Endodermal cell (in vitro differentiated cells): ENCODE data around the gene G6PC1. TPM values are rescaled to one million over a fixed set of nuclear protein-coding genes. Genes with fewer than 3 reads are reported as not detected.
"Not testable (repeated sequence)": the region's sequence is repeated elsewhere in the genome, so short reads cannot be mapped to it uniquely, and the experiment has no call there.

Experiments used
- DNase-seq: peaks from one replicate; pipeline ENCODE4 v3.0.0-alpha.2; 2017
- H3K27ac ChIP-seq: 2 replicates; pipeline ENCODE4 v1.5.1; 2013; ENCODE audit warnings: mild to moderate bottlenecking, low read depth, low read length, moderate library complexity
- H3K27me3 ChIP-seq: 2 replicates; pipeline ENCODE4 v1.6.1; 2013; ENCODE audit warnings: mild to moderate bottlenecking, low read length, moderate library complexity; ENCODE audit not compliant: insufficient read depth, control insufficient read depth, poor library complexity, severe bottlenecking
- H3K36me3 ChIP-seq: 2 replicates; pipeline ENCODE4 v1.7.0; 2013; ENCODE audit warnings: mild to moderate bottlenecking, low read length, moderate library complexity; ENCODE audit not compliant: control insufficient read depth, insufficient read depth
- H3K4me1 ChIP-seq: one replicate; pipeline ENCODE4 v1.7.0; 2013; ENCODE audit warnings: low read length; ENCODE audit not compliant: control insufficient read depth, insufficient read depth
- H3K4me3 ChIP-seq: 2 replicates; pipeline ENCODE4 v1.5.1; 2013; ENCODE audit warnings: mild to moderate bottlenecking, low read length, moderate library complexity
- H3K9ac ChIP-seq: 2 replicates; pipeline ENCODE4 v1.6.1; 2013; ENCODE audit warnings: mild to moderate bottlenecking, low read length, moderate library complexity; ENCODE audit not compliant: poor library complexity, severe bottlenecking; ENCODE audit errors: extremely low read depth
- H3K9me3 ChIP-seq: 2 replicates; pipeline ENCODE4 v1.6.1; 2013; ENCODE audit warnings: mild to moderate bottlenecking, low read length, moderate library complexity; ENCODE audit not compliant: control insufficient read depth
- H3K27ac Mint-ChIP-seq: 2 replicates; pipeline ENCODE4 v1.8.0; 2020; ENCODE audit warnings: mixed read lengths
- H3K27me3 Mint-ChIP-seq: 2 replicates; pipeline ENCODE4 v1.8.0; 2021; ENCODE audit warnings: mild to moderate bottlenecking, mixed read lengths; ENCODE audit not compliant: insufficient read depth
- H3K36me3 Mint-ChIP-seq: 2 replicates; pipeline ENCODE4 v1.8.0; 2020; ENCODE audit warnings: low read depth, mixed read lengths
- H3K4me1 Mint-ChIP-seq: 2 replicates; pipeline ENCODE4 v1.8.0; 2020; ENCODE audit warnings: mixed read lengths
- H3K4me3 Mint-ChIP-seq: 2 replicates; pipeline ENCODE4 v1.8.0; 2020; ENCODE audit warnings: mild to moderate bottlenecking, moderate library complexity, mixed read lengths
- H3K9me3 Mint-ChIP-seq: 2 replicates; pipeline ENCODE4 v1.8.0; 2020; ENCODE audit warnings: mild to moderate bottlenecking, mixed read lengths
- WGBS, 2 experiments: methylation state at CpG; one replicate each; pipeline versions ENCODE4 v1.1.5 to v1.1.7; 2013; ENCODE audit warnings: missing lambda C conversion rate in 2 of 2, mixed read lengths in 1 of 2; ENCODE audit not compliant: insufficient coverage in 1 of 2, insufficient read length in 1 of 2; 5-methylcytosine and 5-hydroxymethylcytosine counted together
- total RNA-seq, 2 donors: library from RNA; stranded (reverse); fragmentation: NEBNext Ultra II Directional in 1 of 2; extraction: Animal tissue kit (Norgen Biotek cat#: 25700) in 1 of 2; gene quantifications; 2 replicates in 1 of 2; 3 replicates in 1 of 2; pipeline ENCODE4 v1.2.1, GENCODE V29; 2021
- TF ChIP-seq, protein P1 (sequence below): fragments of 200-600 bp; sonication (generic); conservative IDR thresholded peaks from 2 replicates; pipeline ENCODE4 v1.5.0; 2021; ENCODE audit warnings: antibody characterized with exemption, mild to moderate bottlenecking

G6PC1 gene
- total RNA-seq, 2 donors from 2014 or later, result not detected

DNA sequence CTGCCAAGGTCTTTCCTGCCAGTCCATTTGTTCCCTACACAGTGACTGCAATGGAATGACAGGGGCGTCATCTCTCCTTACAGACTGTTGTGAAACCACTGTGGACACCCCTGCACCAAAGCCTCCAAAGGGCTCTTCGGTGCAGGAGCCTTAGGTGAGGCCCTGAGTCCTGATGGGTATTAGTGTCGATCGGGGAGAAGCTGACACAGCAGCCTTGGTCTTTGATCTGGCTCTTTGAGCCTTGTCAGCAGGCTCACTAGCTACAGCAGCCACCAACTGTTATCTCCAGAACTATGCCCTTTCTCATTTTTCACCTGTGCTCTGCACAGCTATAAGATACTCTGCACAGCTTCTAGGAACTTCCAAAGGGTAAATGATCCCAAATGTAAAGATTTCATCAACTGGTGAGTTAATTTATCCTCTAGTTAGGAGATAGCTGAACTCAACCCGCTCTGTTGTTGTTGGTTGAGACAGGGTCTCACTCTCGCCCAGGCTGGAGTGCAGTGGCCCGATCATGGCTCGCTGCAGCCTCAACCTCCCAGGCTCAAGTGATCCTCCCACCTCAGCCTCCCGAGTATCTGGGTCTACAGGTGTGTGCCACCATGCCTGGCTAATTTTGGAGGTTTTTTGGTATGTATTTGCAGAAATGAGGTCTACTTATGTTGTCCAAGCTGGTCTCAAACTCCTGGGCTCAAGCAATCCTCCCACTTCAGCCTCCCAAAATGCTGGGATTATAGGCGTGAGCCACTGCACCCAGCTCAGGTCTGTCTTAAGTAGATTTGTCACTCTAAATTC is 19.7 kb downstream of the G6PC1 start:
- WGBS, 2 experiments, result 93 to 97% methylated on average over 6 to 10 of the region's 10 CpGs
- H3K27me3 Mint-ChIP-seq, result no peaks in the 10 kb centered on the region
- no peak overlapping the region for H3K4me3 Mint-ChIP-seq
- H3K27me3 ChIP-seq, result no peaks in the 10 kb centered on the region
- H3K9me3 ChIP-seq, result no peaks in the 10 kb centered on the region
- H3K4me1 ChIP-seq, result no peaks in the 10 kb centered on the region
- no peak overlapping the region for H3K9ac ChIP-seq
- peaks cover 16% of the 10 kb centered on the region for H3K4me1 Mint-ChIP-seq
- no peaks in the 10 kb centered on the region for H3K9me3 Mint-ChIP-seq
- no peak overlapping the region for H3K27ac ChIP-seq
- no peaks in the 10 kb centered on the region for H3K36me3 ChIP-seq
- TF ChIP-seq, protein P1, sequence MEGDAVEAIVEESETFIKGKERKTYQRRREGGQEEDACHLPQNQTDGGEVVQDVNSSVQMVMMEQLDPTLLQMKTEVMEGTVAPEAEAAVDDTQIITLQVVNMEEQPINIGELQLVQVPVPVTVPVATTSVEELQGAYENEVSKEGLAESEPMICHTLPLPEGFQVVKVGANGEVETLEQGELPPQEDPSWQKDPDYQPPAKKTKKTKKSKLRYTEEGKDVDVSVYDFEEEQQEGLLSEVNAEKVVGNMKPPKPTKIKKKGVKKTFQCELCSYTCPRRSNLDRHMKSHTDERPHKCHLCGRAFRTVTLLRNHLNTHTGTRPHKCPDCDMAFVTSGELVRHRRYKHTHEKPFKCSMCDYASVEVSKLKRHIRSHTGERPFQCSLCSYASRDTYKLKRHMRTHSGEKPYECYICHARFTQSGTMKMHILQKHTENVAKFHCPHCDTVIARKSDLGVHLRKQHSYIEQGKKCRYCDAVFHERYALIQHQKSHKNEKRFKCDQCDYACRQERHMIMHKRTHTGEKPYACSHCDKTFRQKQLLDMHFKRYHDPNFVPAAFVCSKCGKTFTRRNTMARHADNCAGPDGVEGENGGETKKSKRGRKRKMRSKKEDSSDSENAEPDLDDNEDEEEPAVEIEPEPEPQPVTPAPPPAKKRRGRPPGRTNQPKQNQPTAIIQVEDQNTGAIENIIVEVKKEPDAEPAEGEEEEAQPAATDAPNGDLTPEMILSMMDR, result no peak
- H3K4me3 ChIP-seq, result no peak overlapping the region
- H3K27ac Mint-ChIP-seq, result no peak overlapping the region
- DNase-seq, result no peak
- no peaks in the 10 kb centered on the region for H3K36me3 Mint-ChIP-seq

DNA sequence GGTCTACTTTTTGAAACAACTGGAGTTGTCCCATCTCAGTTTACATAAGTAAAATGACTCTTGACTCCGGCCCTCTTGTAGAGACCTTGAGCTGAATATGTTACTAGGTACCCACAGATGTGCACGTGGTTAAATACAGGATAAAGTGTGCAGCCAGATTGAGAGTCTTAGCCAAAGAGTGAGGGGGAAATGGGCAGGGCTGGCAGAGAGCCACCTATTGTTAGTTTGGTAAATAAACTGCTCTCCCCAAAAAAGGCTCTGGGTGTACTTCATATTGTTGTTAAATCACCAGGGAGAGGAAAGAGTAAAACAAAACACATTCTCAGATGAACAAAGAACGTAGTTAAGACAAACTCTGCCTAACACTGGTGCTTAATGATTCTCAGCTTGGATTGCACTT is 20.3 kb downstream of the G6PC1 start:
- no peak overlapping the region for H3K9ac ChIP-seq
- DNase-seq, result no peak
- no peak overlapping the region for H3K27ac ChIP-seq
- Mint-ChIP-seq H3K9me3 (no peaks in the 10 kb centered on the region), H3K36me3 (no peaks in the 10 kb centered on the region), H3K4me3 (no peak overlapping the region), H3K4me1 (peaks cover 16% of the 10 kb centered on the region), H3K27ac (no peak overlapping the region), H3K27me3 (no peaks in the 10 kb centered on the region)
- TF ChIP-seq, protein P1, result no peak
- H3K27me3 ChIP-seq, result no peaks in the 10 kb centered on the region
- H3K9me3 ChIP-seq, result no peaks in the 10 kb centered on the region
- H3K4me3 ChIP-seq, result no peak overlapping the region
- H3K36me3 ChIP-seq, result no peaks in the 10 kb centered on the region
- 78 to 81% methylated on average over 3 of the region's 3 CpGs for WGBS, 2 experiments
- H3K4me1 ChIP-seq, result no peaks in the 10 kb centered on the region

DNA sequence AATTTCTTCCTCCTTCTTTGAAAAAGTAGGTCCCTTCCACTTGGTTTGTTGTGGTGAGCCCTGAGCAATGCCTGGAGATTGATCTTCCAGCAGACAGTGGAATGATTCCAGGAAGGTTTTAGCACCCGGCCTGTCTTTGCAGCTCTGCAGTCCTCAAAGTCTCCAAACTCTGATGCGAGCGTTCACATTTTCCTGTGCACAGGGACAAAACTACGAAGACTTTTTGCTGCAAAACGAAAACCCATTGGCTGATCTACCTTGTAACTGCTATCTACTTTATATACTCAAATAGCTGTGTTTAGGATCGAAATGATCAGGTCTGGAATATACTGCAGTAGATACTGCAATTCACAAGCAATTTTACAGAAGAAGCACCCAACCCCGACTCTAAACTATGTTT is 21.7 kb downstream of the G6PC1 start:
- WGBS, 2 experiments, result 81 to 82% methylated on average over 6 to 7 of the region's 7 CpGs
- no peaks in the 10 kb centered on the region for H3K36me3 Mint-ChIP-seq
- no peaks in the 10 kb centered on the region for H3K27me3 Mint-ChIP-seq
- no peaks in the 10 kb centered on the region for H3K36me3 ChIP-seq
- H3K27ac Mint-ChIP-seq, result no peak overlapping the region
- H3K9ac ChIP-seq, result no peak overlapping the region
- H3K27ac ChIP-seq, result no peak overlapping the region
- H3K9me3 ChIP-seq, result no peaks in the 10 kb centered on the region
- TF ChIP-seq, protein P1, result no peak
- H3K4me3 Mint-ChIP-seq, result no peak overlapping the region
- H3K4me3 ChIP-seq, result no peak overlapping the region
- no peaks in the 10 kb centered on the region for H3K9me3 Mint-ChIP-seq
- DNase-seq, result no peak
- peaks cover 16% of the 10 kb centered on the region for H3K4me1 Mint-ChIP-seq
- no peaks in the 10 kb centered on the region for H3K4me1 ChIP-seq
- H3K27me3 ChIP-seq, result no peaks in the 10 kb centered on the region

DNA sequence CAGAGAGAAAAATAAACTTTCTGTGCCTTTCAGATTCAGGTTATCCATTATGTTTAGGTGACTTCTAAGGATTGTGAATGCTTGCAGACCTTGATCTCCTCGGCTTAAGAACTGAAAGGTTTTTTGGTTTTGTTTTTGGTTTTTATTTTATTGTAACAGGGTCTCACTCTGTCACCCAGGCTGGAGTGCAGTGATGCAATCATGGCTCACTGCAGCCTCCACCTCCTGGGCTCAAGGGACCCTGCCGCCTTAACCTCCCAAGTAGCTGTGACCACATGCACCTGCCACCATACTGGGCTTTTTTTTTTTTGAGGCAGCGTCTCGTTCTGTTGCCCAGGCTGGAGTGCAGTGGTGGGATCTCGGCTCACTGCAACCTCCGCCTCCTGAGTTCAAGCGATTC is 22.9 kb downstream of the G6PC1 start:
- not testable (repeated sequence) for H3K4me3 Mint-ChIP-seq, H3K27me3 Mint-ChIP-seq, H3K27ac ChIP-seq, H3K27me3 ChIP-seq, H3K9ac ChIP-seq, DNase-seq, H3K27ac Mint-ChIP-seq, H3K9me3 ChIP-seq, H3K36me3 ChIP-seq, H3K36me3 Mint-ChIP-seq, H3K4me3 ChIP-seq, H3K9me3 Mint-ChIP-seq, H3K4me1 ChIP-seq
- 90 to 100% methylated on average over 3 to 7 of the region's 7 CpGs for WGBS, 2 experiments
- peaks cover 16% of the 10 kb centered on the region for H3K4me1 Mint-ChIP-seq
